ENCODE data around the gene PPP2R2B.
"Not testable (repeated sequence)": the region's sequence is repeated elsewhere in the genome, so short reads cannot be mapped to it uniquely, and the experiment has no call there.

PPP2R2B gene

GRCh38 chr5:146731909-146732659 lies 146.5 kb downstream of the PPP2R2B start:
- TF ChIP-seq FOXM1 (IDR thresholded peaks at IDR 0.05; ENCODE audit: borderline replicate concordance) (no peak), SP1 (IDR thresholded peaks at IDR 0.05) (no peak), TARDBP (IDR thresholded peaks at IDR 0.05) (no peak), FOXA1 (IDR thresholded peaks at IDR 0.05) (no peak), HDGF (IDR thresholded peaks at IDR 0.05; ENCODE audit: borderline replicate concordance) (no peak), LEF1 (IDR thresholded peaks at IDR 0.05; ENCODE audit: borderline replicate concordance) (no peak), ARNT (IDR thresholded peaks at IDR 0.05) (no peak), ZNF384 (IDR thresholded peaks at IDR 0.05) (no peak), L3MBTL2 (conservative IDR thresholded peaks at IDR 0.05) (no peak), PKNOX1 (IDR thresholded peaks at IDR 0.05) (no peak), ELF4 (IDR thresholded peaks at IDR 0.05) (no peak), SUZ12 (IDR thresholded peaks at IDR 0.05) (no peak), FOXK2 (IDR thresholded peaks at IDR 0.05) (no peak), NFRKB (IDR thresholded peaks at IDR 0.05) (no peak)
- ChIA-PET POLR2A (no interaction called here), CTCF (interaction anchor here (1.0 kb wide), 1 partner anchor 26 kb away, joined by 3 read pairs; no protein-coding TSS in a partner anchor)
- DNase-seq (ENCODE audit: extremely low spot score), result no peak

DNA sequence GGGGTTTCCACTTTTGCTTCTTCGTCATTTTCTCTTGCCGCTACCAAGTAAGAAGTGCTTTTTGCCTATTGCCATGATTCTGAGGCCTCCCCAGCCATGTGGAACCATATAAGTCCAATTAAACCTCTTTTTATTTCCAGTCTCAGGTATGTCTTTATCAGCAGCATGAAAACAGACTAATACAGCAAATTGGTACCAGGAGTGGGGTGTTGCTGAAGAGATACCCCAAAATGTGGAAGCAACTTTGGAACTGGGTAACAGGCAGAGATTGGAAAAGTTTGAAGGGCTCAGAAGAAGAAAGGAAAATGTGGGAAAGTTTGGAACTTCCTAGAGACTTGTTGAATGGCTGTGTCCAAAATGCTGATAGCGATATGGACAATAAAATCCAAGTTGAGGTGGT lies 149.8 kb downstream of the PPP2R2B start:
- CTCF ChIA-PET; DNase-seq (ENCODE audit: extremely low spot score); POLR2A ChIA-PET: not testable (repeated sequence)

GRCh38 chr5:146726891-146727290 lies 151.7 kb downstream of the PPP2R2B start:
- CTCF ChIA-PET, result no interaction called here

GRCh38 chr5:146726020-146726419 lies 152.5 kb downstream of the PPP2R2B start:
- POLR2A ChIA-PET, result no interaction called here
- no peak for DNase-seq (ENCODE audit: extremely low spot score)
- CTCF ChIA-PET, result no interaction called here
- TF ChIP-seq HDGF (IDR thresholded peaks at IDR 0.05; ENCODE audit: borderline replicate concordance) (no peak), FOXA1 (IDR thresholded peaks at IDR 0.05) (no peak), LEF1 (IDR thresholded peaks at IDR 0.05; ENCODE audit: borderline replicate concordance) (no peak), ZNF384 (IDR thresholded peaks at IDR 0.05) (no peak), NFRKB (IDR thresholded peaks at IDR 0.05) (no peak), TARDBP (IDR thresholded peaks at IDR 0.05) (no peak)

More at GRCh38 chr5:146726891-146727290, 151.7 kb downstream of the PPP2R2B start:
- no peak for DNase-seq (ENCODE audit: extremely low spot score)
- POLR2A ChIA-PET, result no interaction called here
- TF ChIP-seq SP1 (IDR thresholded peaks at IDR 0.05), result no peak
- TF ChIP-seq FOXA1 (IDR thresholded peaks at IDR 0.05), result no peak
- no peak for TF ChIP-seq L3MBTL2 (conservative IDR thresholded peaks at IDR 0.05)
- no peak for TF ChIP-seq TARDBP (IDR thresholded peaks at IDR 0.05)
- no peak for TF ChIP-seq NFRKB (IDR thresholded peaks at IDR 0.05)
- TF ChIP-seq ZNF384 (IDR thresholded peaks at IDR 0.05), result no peak
- no peak for TF ChIP-seq ELF4 (IDR thresholded peaks at IDR 0.05)
- no peak for TF ChIP-seq PKNOX1 (IDR thresholded peaks at IDR 0.05)
- no peak for TF ChIP-seq BHLHE40 (IDR thresholded peaks at IDR 0.05; ENCODE audit: borderline replicate concordance)
- TF ChIP-seq HDGF (IDR thresholded peaks at IDR 0.05; ENCODE audit: borderline replicate concordance), result no peak
- no peak for TF ChIP-seq LEF1 (IDR thresholded peaks at IDR 0.05; ENCODE audit: borderline replicate concordance)

DNA sequence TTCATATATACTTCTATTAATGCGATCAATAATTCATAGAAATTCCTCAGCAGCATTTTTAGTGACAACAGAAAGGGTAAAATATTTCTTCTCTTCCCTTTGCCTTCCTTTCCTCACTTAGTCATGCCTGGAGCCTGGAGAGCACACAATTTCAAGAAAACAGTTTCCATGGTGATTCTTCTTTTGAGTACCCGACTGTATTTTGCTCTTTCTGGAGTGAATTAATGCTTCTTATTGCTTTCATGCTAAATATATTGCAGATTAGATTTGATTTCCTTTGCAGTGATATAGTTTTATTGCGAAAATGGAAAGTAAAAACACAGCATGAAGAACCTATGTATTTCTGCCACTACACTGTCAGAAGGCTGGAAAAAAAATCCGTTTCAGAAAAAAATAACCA lies 153.5 kb downstream of the PPP2R2B start:
- CTCF ChIA-PET, result no interaction called here
- no peak for TF ChIP-seq L3MBTL2 (conservative IDR thresholded peaks at IDR 0.05)
- TF ChIP-seq HDGF (IDR thresholded peaks at IDR 0.05; ENCODE audit: borderline replicate concordance), result no peak
- no peak for TF ChIP-seq NFRKB (IDR thresholded peaks at IDR 0.05)
- TF ChIP-seq SUZ12 (IDR thresholded peaks at IDR 0.05), result no peak
- TF ChIP-seq FOXM1 (IDR thresholded peaks at IDR 0.05; ENCODE audit: borderline replicate concordance), result no peak
- no peak for TF ChIP-seq BHLHE40 (IDR thresholded peaks at IDR 0.05; ENCODE audit: borderline replicate concordance)

DNA sequence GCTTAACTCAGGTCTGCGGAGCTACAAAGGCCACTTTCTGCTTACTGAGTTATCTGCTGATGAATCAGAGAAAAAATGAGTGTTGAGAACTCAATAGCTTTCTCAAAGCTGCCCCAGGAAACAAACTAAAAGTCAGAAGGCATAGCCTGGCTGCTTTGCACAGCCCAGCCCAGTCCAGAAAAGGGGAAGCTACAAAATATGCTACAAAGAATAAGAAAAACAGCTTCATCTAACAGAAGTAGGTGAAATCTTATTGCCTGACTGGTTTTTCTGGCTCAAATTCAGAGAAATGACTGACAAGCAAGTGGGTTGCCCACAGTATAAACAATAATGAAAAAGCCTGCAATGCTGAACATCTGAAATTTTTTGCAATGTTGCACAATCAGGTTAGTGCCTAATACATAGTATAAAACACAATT lies 156.2 kb downstream of the PPP2R2B start:
- no peak for DNase-seq (ENCODE audit: extremely low spot score)
- CTCF ChIA-PET, result no interaction called here
- POLR2A ChIA-PET, result no interaction called here
- no peak for TF ChIP-seq LEF1 (IDR thresholded peaks at IDR 0.05; ENCODE audit: borderline replicate concordance)
- TF ChIP-seq FOXM1 (IDR thresholded peaks at IDR 0.05; ENCODE audit: borderline replicate concordance), result no peak
- TF ChIP-seq FOXA1 (IDR thresholded peaks at IDR 0.05), result no peak
- TF ChIP-seq HDGF (IDR thresholded peaks at IDR 0.05; ENCODE audit: borderline replicate concordance), result no peak
- no peak for TF ChIP-seq SUZ12 (IDR thresholded peaks at IDR 0.05)
- TF ChIP-seq BHLHE40 (IDR thresholded peaks at IDR 0.05; ENCODE audit: borderline replicate concordance), result no peak
- no peak for TF ChIP-seq NFRKB (IDR thresholded peaks at IDR 0.05)
- no peak for TF ChIP-seq ARNT (IDR thresholded peaks at IDR 0.05)
- no peak for TF ChIP-seq L3MBTL2 (conservative IDR thresholded peaks at IDR 0.05)
- TF ChIP-seq ZNF384 (IDR thresholded peaks at IDR 0.05), result no peak
- TF ChIP-seq CTBP1 (IDR thresholded peaks at IDR 0.05; ENCODE audit: borderline replicate concordance), result no peak
- no peak for TF ChIP-seq SP1 (IDR thresholded peaks at IDR 0.05)
- no peak for TF ChIP-seq FOXK2 (IDR thresholded peaks at IDR 0.05)
- no peak for TF ChIP-seq TARDBP (IDR thresholded peaks at IDR 0.05)
- TF ChIP-seq ELF4 (IDR thresholded peaks at IDR 0.05), result no peak
- no peak for TF ChIP-seq PKNOX1 (IDR thresholded peaks at IDR 0.05)

More for the DNA sequence above, 153.5 kb downstream of the PPP2R2B start:
- DNase-seq (ENCODE audit: extremely low spot score), result no peak
- POLR2A ChIA-PET, result no interaction called here
